ENCODE data around the gene KCNK7.

The KCNK7 gene

DNA sequence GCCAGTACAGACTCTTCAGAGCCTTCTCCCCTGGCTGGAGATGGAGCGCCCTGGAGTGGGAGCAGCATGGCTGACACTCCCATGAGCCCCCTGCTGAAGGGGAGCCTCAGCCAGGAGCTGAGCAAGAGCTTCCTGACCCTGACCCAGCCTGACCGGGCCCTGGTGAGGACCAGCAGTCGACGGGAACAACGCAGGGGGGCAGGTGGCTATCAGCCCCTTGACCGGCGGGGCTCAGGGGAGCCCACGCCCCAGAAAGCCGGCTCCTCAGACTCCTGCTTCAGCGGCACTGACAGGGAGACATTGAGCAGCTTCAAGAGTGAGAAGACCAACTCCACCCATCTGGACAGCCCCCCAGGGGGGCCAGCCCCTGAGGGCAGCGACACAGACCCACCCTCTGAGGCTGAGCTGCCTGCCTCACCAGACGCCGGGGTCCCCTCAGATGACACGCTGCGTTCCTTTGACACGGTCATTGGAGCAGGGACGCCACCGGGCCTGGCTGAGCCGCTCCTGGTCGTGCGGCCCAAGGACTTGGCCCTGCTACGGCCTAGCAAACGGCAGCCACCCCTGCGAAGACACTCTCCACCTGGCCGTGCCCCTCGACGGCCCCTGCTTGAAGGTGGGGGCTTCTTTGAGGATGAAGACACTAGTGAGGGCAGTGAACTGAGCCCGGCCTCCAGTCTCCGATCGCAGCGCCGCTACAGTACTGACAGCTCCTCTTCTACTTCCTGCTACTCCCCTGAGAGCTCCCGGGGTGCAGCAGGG lies 22.6 kb upstream of the KCNK7 start:
- no peak for TF ChIP-seq CTCF (IDR thresholded peaks at IDR 0.05; ENCODE audit: extremely low read depth, missing control alignments)
- DNase-seq (ENCODE audit: low spot score) = no peak

DNA sequence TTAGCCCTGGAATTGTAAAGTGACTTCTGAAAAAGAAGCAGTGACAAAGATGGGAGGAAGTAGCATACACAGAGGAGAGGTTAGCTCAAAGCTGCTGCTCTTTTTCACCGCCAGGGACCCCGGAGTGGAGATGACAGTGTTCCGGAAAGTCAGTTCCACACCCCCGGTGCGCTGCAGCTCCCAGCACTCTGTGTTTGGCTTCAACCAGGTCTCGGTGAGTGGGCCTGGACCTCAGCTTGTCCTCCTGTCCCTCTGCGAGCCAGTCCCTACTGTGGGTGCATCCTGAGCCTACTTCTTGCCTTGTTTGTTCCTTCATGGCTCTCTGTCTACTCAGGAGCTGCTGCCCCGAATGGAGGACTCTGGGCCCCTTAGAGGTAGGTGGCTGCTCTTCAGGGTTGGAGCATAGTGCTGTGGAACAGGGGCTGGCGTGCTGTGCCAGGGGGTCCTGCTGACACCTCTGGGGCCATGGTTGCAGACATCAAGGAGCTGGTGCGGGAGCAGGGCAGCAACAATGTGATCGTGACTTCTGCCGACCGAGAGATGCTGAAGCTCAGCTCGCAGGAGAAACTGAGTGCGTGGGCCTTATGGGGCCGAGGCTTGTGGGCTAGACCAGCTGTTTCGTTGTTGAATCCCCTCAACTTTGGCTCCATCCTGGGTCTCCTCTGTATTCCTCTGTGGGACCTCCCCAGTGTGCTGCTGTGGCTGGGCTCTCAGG lies 21.7 kb upstream of the KCNK7 start:
- no peak for DNase-seq (ENCODE audit: low spot score)
- TF ChIP-seq CTCF (IDR thresholded peaks at IDR 0.05; ENCODE audit: extremely low read depth, missing control alignments) = no peak

GRCh38 chr11:65616575-65617001 lies 21.0 kb upstream of the KCNK7 start:
- DNase-seq (ENCODE audit: low spot score) = no peak
- TF ChIP-seq CTCF (IDR thresholded peaks at IDR 0.05; ENCODE audit: extremely low read depth, missing control alignments) = no peak

DNA sequence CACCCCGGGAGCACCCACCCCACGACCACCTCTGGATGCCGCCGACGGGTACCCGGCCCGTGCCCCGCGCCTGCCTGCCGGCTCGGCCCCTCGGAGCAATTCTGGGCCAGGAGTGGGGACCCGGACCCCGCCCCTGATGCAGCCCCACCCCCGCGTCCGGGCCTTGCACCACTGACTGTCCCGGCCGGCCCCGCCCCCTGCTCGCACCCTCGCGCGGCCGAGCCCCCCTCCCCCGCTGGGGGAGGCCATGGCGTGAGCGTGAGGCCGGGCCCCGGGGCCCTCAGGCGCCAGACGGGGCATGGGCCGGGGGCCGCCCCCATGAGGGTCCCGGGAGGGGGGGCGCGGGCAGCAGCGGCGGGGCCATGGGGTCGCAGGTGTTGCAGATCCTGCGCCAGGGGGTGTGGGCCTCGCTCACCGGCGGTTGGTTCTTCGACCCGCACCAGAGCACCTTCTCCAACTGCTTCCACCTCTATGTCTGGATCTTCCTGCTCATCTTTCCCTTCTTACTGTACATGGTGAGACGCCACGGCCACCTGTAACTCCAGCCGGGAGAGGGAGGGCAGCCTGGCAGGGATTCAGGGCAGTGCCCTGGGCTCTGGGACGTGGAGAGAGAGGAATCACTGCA lies 20.5 kb upstream of the KCNK7 start:
- TF ChIP-seq CTCF (IDR thresholded peaks at IDR 0.05; ENCODE audit: extremely low read depth, missing control alignments) = no peak
- peak; percentile 87 for DNase-seq (ENCODE audit: low spot score)

DNA sequence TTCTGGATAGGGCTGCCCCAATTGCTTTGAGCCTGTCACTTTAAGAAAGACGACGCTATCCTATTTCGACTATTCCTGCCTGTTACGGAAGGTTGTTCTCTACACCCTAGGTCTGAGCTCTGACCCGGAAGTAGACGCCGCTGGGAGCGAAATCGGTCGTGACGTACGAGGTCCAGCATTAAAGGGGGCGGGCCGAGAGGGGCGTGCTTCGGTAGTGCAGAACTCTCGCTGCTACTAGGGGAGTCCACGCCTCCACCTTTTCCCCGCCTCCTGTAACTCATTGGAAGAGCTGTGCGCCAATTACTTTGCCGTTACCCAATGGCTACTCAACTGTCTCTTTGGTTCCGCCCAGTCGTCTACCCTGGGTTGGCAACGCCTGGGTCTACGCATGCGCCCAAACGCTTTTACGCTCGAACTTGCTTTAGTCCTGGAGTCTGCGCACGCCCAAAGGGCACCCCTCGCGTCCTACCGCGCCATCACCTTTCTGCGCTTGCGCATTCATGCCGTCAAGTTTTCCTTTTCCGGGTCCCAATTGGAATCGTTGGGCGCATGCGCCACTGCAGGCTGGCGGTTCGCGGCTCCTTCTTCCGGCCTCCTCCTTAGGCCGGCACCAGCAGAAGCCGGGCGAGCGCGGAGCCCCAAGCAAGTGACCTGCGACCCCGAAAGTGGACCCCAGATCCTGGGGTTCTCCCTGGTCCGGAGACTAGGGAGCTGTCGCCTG lies 19.8 kb upstream of the KCNK7 start, which contains the start of gene PCNX3:
PCNX3 (plus strand) TSS at position 548 of the 721 bp plus-strand sequence. CDS start 536 bp downstream, outside the sequence.
- peak; percentile 100 for DNase-seq (ENCODE audit: low spot score)
- TF ChIP-seq CTCF (IDR thresholded peaks at IDR 0.05; ENCODE audit: extremely low read depth, missing control alignments) = no peak

DNA sequence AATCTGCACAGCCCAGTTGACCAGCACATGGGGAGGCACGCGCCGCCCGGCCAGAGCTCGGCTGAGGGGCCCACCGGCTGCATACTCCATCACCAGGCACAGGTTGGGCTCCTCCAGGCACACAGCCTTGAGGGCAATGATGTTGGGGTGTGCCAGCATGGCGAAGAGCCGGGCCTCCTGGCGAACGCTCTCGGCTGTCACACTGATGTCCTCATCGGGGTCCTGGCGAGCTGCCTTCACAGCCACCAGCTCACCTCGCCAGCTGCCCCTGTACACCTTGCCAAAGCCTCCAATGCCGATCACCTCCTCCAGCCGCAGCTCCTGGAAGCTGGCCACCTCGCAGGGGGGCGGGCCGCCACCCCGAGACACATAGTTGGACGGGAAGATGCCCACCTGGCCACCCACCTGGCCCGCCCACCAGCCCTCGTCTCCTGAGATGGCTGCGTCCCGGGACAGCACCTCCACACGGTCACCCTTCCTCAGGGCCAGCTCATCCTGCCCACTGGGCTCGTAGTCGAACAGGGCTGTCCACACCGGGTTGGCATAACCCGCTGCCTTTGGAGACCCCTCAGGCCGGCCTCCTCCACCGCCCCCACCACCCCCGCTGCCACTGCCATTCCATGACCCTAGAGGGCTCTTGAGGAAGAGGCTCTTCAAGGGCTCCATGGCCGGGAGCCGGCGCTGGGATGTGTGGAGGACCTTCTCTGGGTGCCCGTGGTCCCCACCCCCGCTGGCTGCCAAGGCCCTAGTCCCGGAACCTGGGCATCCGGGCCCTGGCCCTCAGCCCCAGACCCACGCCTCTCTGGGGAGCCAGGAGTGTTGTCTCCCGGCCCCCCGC lies 17.7 kb upstream of the KCNK7 start:
- no peak for DNase-seq (ENCODE audit: low spot score)

More for the DNA sequence above, 17.7 kb upstream of the KCNK7 start:
- no peak for TF ChIP-seq CTCF (IDR thresholded peaks at IDR 0.05; ENCODE audit: extremely low read depth, missing control alignments)

Measured in GM20000 (cell line).